Upper lobe of left lung (tissue), 6 donors: ENCODE measurements around the gene ZNF514. TPM values are rescaled to one million over a fixed set of nuclear protein-coding genes. Genes with fewer than 3 reads are reported as not detected.

Source experiments
- ATAC-seq, 2 donors: fragments of 200-7000 bp; cut with Tn5 transposase; one replicate each; pipeline ENCODE4 v1.9.1; 2022; ENCODE audit warnings: mild to moderate bottlenecking in 2 of 2, moderate library complexity in 2 of 2; ENCODE audit not compliant: low FRiP score in 2 of 2
- DNase-seq, 2 donors: peaks; one replicate each; pipeline ENCODE4 v3.0.0-alpha.2; 2019 to 2020
- H3K27ac ChIP-seq, 4 donors: fragments of 200-600 bp; sonication (generic); one replicate each; pipeline ENCODE4 v1.5.1; 2016 to 2019
- H3K27me3 ChIP-seq, 4 donors: fragments of 200-600 bp; sonication (generic); one replicate each; pipeline ENCODE4 v1.5.1; 2017 to 2019
- H3K36me3 ChIP-seq, 4 donors: fragments of 200-600 bp; sonication (generic); one replicate each; pipeline ENCODE4 v1.5.1; 2016 to 2019
- H3K4me1 ChIP-seq, 4 donors: fragments of 200-600 bp; sonication (generic); one replicate each; pipeline ENCODE4 v1.5.1; 2018 to 2019
- H3K4me3 ChIP-seq, 4 donors: fragments of 200-600 bp; sonication (generic); one replicate each; pipeline ENCODE4 v1.5.1; 2017 to 2019; ENCODE audit warnings: mild to moderate bottlenecking in 2 of 4, moderate library complexity in 1 of 4
- H3K9me3 ChIP-seq, 4 donors: fragments of 200-600 bp; sonication (generic); one replicate each; pipeline ENCODE4 v1.5.1; 2018 to 2019
- EP300 ChIP-seq, 4 donors: sonication (generic); formaldehyde crosslinking; IDR thresholded peaks; one replicate each; pipeline ENCODE4 v1.5.1; 2017; ENCODE audit warnings: antibody characterized with exemption in 4 of 4, control low read depth in 2 of 4
- POLR2A ChIP-seq, 4 donors: fragments of 450-650 bp; IDR thresholded peaks; one replicate each; pipeline ENCODE4 v1.5.1; 2016 to 2017; ENCODE audit warnings: antibody characterized with exemption in 4 of 4, mild to moderate bottlenecking in 2 of 4
- POLR2AphosphoS5 ChIP-seq, 2 donors: sonication (generic); formaldehyde crosslinking; IDR thresholded peaks; one replicate each; pipeline ENCODE4 v1.5.1; 2017; ENCODE audit warnings: antibody characterized with exemption in 2 of 2
- WGBS, 2 donors: methylation state at CpG; one replicate each; pipeline ENCODE4 v1.1.5; 2017 to 2018; 5-methylcytosine and 5-hydroxymethylcytosine counted together
- total RNA-seq, 6 donors: library from RNA; depleted of rRNA in 4 of 6; stranded (reverse); fragments of >200 nt in 4 of 6; gene quantifications; one replicate each; pipeline versions ENCODE4 v1.1.0 to v1.2.1, GENCODE V29; 2016 to 2021
- TF ChIP-seq, protein P1 (sequence below), 6 experiments: fragments of 450-650 bp in 4 of 6; fragments of 200-600 bp in 2 of 6; sonication (generic) in 2 of 6; IDR thresholded peaks; one replicate each; pipeline ENCODE4 v1.5.1; 2016 to 2019; ENCODE audit warnings: antibody characterized with exemption in 6 of 6
- donor health status: DM: no; HTN: no; CAD: no; lungs with moderate emphysema.
- donor health status: DM: no; HTN: yes; CAD: no; lungs with severe emphysema.

ZNF514 gene
- total RNA-seq, 6 donors from 2014 or later, result 12.5 to 49.2 (median 15.9) TPM

DNA sequence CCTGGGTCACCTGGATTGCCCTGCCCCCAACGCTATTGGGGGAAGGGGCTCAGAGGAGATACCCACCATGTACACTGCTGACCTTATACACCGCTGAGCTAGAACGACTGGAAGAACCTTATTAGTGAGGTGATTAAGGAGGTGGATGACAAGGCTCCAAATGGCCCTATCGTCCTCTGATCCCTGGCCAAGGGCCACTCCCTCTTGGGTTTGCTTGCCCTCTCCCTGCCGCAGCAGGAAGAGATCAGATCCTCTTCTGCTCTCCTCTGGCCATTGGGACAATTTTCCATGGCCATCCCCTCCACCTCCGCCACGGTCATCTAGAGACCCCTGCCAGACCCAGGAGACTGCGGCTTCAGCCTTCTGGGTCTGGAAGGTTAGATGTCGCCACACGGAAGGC is 1.2 kb downstream of the ZNF514 start:
- H3K27ac ChIP-seq, result no peak overlapping the region
- DNase-seq (no peak), ATAC-seq (no peak)
- no peaks in the 10 kb centered on the region for H3K27me3 ChIP-seq
- H3K36me3 ChIP-seq, result peaks cover 0 to 22% (median 16%) of the 10 kb centered on the region in 4 donors
- peak overlapping the region; percentile 54 to 87 (median 64) for H3K4me3 ChIP-seq
- TF ChIP-seq POLR2A (IDR thresholded peaks at IDR 0.05), result no peak
- TF ChIP-seq EP300 (IDR thresholded peaks at IDR 0.05), result no peak
- TF ChIP-seq, protein P1, sequence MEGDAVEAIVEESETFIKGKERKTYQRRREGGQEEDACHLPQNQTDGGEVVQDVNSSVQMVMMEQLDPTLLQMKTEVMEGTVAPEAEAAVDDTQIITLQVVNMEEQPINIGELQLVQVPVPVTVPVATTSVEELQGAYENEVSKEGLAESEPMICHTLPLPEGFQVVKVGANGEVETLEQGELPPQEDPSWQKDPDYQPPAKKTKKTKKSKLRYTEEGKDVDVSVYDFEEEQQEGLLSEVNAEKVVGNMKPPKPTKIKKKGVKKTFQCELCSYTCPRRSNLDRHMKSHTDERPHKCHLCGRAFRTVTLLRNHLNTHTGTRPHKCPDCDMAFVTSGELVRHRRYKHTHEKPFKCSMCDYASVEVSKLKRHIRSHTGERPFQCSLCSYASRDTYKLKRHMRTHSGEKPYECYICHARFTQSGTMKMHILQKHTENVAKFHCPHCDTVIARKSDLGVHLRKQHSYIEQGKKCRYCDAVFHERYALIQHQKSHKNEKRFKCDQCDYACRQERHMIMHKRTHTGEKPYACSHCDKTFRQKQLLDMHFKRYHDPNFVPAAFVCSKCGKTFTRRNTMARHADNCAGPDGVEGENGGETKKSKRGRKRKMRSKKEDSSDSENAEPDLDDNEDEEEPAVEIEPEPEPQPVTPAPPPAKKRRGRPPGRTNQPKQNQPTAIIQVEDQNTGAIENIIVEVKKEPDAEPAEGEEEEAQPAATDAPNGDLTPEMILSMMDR (IDR thresholded peaks at IDR 0.05), result no peak
- TF ChIP-seq POLR2AphosphoS5 (IDR thresholded peaks at IDR 0.05), result no peak
- WGBS, 2 donors, result 57 to 71% methylated on average over 7 to 10 of the region's 10 CpGs
- H3K9me3 ChIP-seq, result peaks cover 0 to 16% (median 5%) of the 10 kb centered on the region in 4 donors
- peaks cover 6 to 20% (median 10%) of the 10 kb centered on the region in 4 donors for H3K4me1 ChIP-seq

DNA sequence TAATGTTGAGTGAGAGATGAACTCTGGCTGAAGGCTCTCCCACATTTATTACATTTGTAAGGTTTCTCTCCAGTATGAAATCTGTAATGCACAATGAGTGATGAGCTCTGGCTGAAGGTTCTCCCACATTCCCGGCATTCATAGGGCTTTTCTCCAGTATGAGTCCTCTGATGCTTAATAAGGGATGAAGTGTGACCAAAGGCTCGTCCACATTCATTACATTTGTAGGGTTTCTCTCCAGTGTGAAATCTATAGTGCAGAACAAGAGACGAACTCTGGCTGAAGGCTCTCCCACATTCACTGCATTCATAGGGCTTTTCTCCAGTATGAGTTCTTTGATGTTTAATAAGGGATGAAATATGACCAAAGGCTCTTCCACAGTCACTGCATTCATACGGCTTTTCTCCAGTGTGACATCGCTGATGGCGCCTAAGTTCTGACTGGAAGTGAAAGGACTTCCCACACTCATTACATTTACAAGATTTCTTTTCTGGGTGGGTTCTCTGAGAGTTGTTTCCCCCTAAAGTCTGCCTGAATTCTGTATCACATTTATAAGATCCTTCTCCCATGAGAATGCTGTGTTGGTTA is 10.2 kb downstream of the ZNF514 start:
- Histone ChIP-seq H3K27me3 (no peaks in the 10 kb centered on the region), H3K27ac (no peak overlapping the region), H3K4me3 (no peak overlapping the region), H3K9me3 (peaks cover 76 to 95% (median 84%) of the 10 kb centered on the region in 4 donors), H3K4me1 (no peaks in the 10 kb centered on the region), H3K36me3 (peaks cover 19 to 60% (median 44%) of the 10 kb centered on the region in 4 donors)
- 94% methylated on average over 6 of the region's 6 CpGs for WGBS, 2 donors
- no peak for ATAC-seq
- TF ChIP-seq POLR2A (IDR thresholded peaks at IDR 0.05) (no peak), EP300 (IDR thresholded peaks at IDR 0.05) (no peak)
- no peak for DNase-seq

DNA sequence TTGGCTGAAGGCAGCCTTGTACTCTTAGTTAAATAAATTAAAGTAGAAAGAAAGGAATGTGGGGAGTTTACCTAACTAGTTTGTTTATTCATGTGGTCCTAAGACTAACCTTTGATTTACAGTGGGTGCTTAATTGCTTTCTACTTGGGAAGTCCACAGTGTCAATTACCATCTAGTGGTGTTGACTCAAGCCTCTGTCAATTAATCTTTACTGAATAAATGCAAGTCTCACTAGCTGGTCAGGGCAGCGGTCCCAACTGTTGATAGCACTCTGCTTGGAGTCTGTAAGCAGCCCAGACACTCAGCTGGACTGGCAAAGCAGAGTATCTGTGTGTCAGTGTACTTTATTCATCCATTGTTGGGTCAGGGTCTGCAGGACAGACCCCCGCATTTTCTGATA is 15.8 kb downstream of the ZNF514 start:
- H3K36me3 ChIP-seq, result peaks cover 0 to 13% (median 2%) of the 10 kb centered on the region in 4 donors
- DNase-seq, result no peak
- 97 to 100% methylated on average over 1 to 2 of the region's 2 CpGs for WGBS, 2 donors
- H3K27ac ChIP-seq, result no peak overlapping the region
- H3K4me1 ChIP-seq, result no peaks in the 10 kb centered on the region
- no peak overlapping the region for H3K4me3 ChIP-seq
- ATAC-seq, result no peak
- peaks cover 53 to 93% (median 77%) of the 10 kb centered on the region in 4 donors for H3K9me3 ChIP-seq
- TF ChIP-seq, protein P1 (IDR thresholded peaks at IDR 0.05), result no peak
- TF ChIP-seq POLR2A (IDR thresholded peaks at IDR 0.05) (no peak), POLR2AphosphoS5 (IDR thresholded peaks at IDR 0.05) (no peak), EP300 (IDR thresholded peaks at IDR 0.05) (no peak)
- H3K27me3 ChIP-seq, result no peaks in the 10 kb centered on the region

DNA sequence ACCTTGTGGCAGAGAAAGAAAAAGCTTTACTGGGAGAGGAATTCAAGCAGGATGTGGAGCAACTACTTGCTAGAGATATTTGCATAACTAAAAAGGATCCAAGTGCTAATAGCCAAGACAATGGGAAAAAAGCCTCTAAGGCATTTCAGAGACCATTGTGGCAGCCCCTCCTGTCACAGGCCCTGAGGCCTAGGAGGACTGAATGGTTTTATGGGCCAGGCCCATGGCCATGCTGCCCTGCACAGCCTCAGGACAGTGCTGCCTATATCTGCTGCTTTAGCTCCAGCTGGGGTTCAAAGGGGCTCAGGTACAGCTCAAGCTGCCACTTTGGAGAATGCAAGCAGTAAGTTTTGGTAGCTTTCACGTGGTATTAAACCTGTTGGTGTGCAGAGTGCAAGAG is 20.9 kb downstream of the ZNF514 start:
- ATAC-seq, result no peak
- 76 to 80% methylated on average over 1 of the region's 1 CpG for WGBS, 2 donors
- H3K27me3 ChIP-seq, result no peaks in the 10 kb centered on the region
- peaks cover 0 to 2% (median 0%) of the 10 kb centered on the region in 4 donors for H3K36me3 ChIP-seq
- DNase-seq, result no peak
- peaks cover 9 to 47% (median 40%) of the 10 kb centered on the region in 4 donors for H3K9me3 ChIP-seq
- no peak overlapping the region for H3K4me3 ChIP-seq
- TF ChIP-seq EP300 (IDR thresholded peaks at IDR 0.05) (no peak), POLR2AphosphoS5 (IDR thresholded peaks at IDR 0.05) (no peak), POLR2A (IDR thresholded peaks at IDR 0.05) (no peak)
- TF ChIP-seq, protein P1 (IDR thresholded peaks at IDR 0.05), result no peak
- H3K4me1 ChIP-seq, result no peaks in the 10 kb centered on the region
- H3K27ac ChIP-seq, result no peak overlapping the region

GRCh38 chr2:95122197-95122551 is 37.5 kb downstream of the ZNF514 start:
- H3K9me3 ChIP-seq, result no peaks in the 10 kb centered on the region
- WGBS, 2 donors, result 30 to 32% methylated on average over 5 of the region's 5 CpGs
- H3K27ac ChIP-seq, result peak overlapping the region; percentile 95 to 98 (median 96)
- H3K4me3 ChIP-seq, result peak overlapping the region; percentile 67 to 98 (median 90)
- TF ChIP-seq POLR2AphosphoS5 (IDR thresholded peaks at IDR 0.05) (no peak), POLR2A (IDR thresholded peaks at IDR 0.05) (no peak), EP300 (IDR thresholded peaks at IDR 0.05) (no peak)
- TF ChIP-seq, protein P1 (IDR thresholded peaks at IDR 0.05), result no peak
- H3K4me1 ChIP-seq, result peaks cover 19 to 37% (median 22%) of the 10 kb centered on the region in 4 donors
- H3K36me3 ChIP-seq, result peaks cover 0 to 5% (median 0%) of the 10 kb centered on the region in 4 donors
- no peaks in the 10 kb centered on the region for H3K27me3 ChIP-seq
- DNase-seq (no peak), ATAC-seq (no peak)
